RCC 7860 (cell line): ENCODE results near the gene CDCA7.
"Not testable (repeated sequence)": the region's sequence is repeated elsewhere in the genome, so short reads cannot be mapped to it uniquely, and the experiment has no call there.

Source experiments
- DNase-seq: peaks from one replicate; pipeline ENCODE4 v3.0.0-alpha.2; 2015; ENCODE audit warnings: low spot score
- FAIRE-seq: peaks from 2 replicates; lab custom pipeline; 2012; peaks lifted over from hg19 to GRCh38; lab: Jason Lieb, UNC

The CDCA7 gene

DNA sequence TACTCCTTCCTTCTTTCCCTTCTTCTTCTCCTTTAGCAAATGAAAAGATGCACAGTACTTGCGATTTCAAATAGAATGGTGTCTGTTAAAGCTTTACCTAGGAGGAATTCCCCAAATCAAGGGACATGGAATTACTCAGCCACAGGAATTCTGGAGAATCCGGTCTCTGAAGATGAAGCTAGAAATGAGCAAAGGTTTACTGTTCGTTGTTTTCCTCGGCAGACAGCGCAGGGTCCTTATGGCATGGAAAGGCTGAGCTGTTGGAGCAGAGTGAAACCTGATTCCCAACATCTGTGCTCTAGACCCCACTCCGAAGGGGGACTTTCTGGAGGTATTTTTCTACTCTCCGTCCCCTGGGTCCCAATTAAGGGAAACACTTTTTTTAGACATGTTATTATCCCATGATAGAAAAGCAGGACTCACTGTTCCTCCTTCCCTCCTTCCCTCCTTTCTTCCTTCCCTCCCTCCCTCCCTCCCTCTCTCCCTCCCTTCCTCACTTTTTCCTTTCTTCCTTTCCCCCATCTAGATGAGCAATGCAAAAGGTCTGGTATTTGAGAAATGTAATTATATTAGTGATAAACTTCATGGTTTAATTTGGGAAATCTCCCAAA, 47.1 kb downstream of the CDCA7 start:
- FAIRE-seq (peak; percentile 80), DNase-seq (peak; percentile 66)

DNA sequence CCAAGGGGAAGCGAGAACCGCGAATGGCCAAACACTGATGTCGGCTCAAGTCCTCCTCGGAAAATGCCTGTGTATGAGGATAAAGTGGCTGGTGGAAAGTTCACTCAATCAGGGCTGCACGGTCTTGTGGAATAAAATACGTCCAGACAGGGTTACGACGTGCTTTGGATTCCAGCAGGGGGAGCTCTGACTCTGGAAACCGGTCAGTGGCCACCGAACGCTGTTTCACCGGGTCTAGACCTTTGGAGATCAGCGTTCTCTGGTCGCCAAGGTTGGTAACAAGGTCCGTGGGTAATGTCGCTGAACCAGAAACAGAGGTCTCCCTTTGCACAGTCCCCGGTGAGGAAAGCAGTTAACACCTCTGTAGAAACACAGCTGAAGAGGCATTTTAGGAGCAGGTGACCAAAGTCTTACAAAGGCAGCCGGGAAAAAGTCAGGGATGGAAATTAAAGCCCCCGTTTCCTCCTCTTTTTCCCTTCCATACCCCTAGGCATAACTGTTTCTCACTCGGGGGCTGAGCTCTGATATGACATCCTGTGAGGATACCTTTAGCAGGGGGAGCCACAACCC, 47.8 kb downstream of the CDCA7 start:
- FAIRE-seq (peak; percentile 80), DNase-seq (peak; percentile 77)

DNA sequence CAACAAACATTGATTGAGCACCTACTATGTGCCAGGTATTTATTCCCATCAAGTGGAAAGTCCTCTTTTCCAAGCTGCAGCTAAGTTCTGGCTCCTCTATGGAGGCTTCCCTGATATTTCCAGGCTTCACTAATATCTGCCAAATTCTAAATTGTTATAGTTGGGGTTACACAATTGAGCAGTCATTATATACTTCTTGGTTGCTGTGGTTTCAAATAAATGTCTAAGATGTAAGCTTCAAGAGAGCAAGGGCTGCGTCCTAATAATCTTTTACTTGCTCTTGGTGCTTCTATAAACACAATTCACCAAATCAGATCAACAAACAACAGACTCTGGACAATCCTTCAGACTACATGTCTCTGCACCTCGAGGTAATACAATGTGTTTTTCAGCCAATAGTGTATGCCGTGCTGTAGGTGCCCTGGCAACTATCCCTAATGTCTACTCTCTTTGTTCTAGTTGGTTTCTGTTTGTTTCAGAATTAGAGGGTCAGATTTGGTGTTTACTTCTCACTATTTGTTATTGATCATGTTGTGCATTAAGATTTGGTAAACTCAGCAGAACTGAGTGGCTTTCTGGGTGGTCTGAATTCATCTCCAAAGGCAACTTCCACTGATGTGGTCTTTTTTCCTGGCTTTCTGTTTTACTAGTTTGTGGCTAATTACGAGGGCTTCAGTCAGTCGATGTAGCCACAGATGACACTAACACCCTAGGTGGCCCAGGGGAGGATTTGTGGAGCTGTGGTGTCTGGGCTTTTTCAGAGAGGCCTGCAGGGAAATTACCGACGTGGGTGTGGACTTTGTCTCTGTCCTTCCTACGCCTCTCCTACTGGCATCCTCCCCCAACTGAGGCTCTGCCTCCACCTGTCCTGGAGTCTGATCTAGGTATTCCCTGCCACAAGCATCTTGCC, 50.4 kb downstream of the CDCA7 start:
- no peak for DNase-seq
- no peak for FAIRE-seq

DNA sequence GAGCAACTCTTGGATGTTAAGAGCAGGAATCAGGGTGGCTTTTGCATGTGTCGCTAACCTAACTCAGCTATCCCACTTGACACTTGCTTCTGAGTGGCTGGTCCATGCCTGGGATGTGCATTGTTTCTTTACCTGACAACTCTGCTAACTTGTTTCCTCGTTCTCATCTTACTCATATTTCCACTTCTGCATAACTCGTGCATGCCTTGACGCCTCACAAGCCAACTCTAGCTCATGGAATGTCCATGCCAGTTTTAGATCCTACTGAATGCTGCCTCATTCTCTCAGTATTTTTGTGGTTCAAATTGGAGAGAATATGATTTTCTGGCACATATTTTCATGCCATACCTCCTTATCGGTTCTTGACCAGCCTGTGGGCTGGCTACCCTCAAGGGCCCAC, 52.5 kb downstream of the CDCA7 start:
- FAIRE-seq (no peak), DNase-seq (no peak)

DNA sequence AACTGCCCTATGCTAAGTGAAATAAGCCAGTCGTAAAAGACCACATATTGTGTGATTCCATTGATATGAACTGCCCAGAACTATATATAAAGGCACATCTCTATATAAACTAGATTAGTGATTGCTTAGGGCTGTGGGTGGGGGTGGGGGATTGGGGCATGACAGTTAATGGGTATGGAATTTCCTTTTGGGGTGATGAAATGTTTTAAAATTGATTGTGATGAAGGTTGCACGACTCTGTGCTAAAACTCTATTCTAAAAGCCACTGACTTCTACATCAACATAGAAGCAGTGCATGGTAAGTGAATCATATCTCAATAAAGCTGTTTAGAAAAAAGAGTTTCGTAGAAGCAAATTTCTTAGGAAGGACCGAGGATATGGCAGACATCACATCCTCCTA, 53.0 kb downstream of the CDCA7 start:
- FAIRE-seq: no peak

DNA sequence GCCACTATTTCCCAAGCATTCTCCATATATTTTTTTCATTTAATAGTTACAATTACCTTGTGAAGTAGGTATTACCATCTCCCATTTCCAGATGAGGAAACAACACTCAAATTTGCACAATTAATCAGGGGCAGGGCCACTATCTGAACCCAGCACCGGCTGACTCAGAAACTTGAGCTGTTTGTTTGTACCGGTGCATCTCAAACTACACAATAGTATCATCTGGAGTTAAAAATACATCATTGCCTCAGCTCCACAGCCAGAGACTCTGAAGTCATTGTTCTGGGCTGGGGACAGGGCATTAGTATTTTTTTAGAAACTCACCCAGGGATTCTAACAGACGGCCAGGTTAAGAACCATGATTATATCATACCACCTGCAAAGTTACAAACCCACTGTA, 55.9 kb downstream of the CDCA7 start:
- FAIRE-seq (no peak), DNase-seq (no peak)

More for the DNA sequence above, 53.0 kb downstream of the CDCA7 start:
- DNase-seq: no peak

DNA sequence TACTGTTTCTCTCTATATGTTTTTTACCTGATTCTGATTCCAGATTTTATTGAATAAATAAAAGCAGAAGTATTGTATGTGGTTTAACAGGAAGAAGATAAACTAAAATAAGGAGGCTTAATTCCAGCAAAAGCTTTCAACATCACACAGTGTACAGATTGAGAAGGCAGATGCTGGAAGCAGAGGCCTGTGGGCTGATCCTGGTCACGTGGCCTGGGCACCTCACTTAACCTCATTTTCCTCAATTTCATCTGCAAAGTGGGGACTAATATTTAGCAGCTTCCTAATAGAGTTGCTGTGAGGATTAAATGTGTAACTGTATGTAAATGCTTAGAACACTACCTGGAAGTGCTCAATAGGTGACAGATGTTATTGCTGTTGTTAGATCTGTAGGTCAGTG, 58.0 kb downstream of the CDCA7 start:
- FAIRE-seq (no peak), DNase-seq (no peak)

DNA sequence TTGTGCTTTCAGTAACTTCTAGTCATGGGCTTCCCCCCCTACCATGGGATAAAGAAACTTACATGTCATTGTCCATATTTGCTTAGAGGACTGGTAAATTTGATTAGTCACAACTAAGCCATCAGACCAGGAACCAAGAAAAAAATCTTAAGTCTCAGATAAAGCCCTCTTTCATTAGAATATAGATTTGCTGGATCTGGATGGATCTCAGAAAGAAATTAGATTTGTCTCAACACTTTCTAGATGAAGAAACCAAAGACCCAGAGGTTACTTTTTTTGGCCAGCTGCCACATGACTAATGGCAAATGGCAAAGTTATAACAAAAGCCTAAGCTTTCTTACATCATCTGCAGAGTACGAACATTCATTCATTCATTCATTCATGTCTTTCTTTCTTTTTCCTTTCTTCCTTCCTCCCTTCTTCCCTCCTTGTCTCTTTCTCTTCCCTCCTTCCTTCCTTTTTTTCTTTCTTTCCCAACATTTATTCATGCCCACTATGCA, 60.2 kb downstream of the CDCA7 start:
- FAIRE-seq (peak; percentile 62), DNase-seq (peak; percentile 42)

DNA sequence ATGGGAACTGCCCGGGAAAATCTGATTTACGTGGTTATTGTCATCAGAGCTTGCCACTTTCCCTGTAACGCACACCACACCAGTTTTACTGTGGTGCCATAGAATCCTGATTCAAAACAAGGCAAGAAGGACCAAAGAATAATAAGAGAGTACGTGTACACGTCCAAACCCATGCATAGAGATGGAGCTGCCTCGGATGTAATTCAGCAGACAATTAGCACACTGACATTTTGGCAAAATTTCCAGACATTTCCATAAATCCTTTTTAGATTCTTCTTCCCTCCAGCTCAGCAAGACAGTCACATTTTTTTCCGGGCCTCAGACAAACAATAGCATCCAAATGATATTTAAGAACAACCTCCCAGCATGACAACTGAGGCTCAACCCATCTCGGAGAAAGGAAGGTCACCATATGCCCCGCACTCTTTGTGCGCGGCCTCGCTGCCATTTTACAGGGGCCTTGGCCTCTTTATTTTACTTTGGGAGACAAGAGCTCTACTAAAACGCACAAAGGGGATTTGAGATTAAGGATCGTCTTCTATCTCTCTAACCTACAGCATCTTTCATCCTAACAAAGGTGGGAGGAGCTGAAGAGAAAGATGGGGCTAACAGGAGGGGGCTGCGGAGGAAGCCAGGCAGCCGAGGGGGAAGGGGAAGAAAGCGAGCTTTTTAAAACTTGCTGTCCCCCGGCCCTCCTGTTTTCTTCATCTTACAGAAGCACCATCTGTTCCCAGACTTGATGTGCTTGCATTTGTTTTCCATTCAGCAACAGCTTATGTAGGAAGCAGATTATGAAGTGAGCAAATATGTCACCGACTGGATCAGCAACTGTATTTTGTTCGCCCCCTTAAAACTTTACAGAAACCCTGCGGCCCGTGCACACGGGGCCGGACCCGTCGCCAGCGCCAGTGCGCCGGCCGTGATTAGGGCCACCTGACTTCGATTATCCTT, 61.0 kb downstream of the CDCA7 start:
- DNase-seq (no peak), FAIRE-seq (no peak)

DNA sequence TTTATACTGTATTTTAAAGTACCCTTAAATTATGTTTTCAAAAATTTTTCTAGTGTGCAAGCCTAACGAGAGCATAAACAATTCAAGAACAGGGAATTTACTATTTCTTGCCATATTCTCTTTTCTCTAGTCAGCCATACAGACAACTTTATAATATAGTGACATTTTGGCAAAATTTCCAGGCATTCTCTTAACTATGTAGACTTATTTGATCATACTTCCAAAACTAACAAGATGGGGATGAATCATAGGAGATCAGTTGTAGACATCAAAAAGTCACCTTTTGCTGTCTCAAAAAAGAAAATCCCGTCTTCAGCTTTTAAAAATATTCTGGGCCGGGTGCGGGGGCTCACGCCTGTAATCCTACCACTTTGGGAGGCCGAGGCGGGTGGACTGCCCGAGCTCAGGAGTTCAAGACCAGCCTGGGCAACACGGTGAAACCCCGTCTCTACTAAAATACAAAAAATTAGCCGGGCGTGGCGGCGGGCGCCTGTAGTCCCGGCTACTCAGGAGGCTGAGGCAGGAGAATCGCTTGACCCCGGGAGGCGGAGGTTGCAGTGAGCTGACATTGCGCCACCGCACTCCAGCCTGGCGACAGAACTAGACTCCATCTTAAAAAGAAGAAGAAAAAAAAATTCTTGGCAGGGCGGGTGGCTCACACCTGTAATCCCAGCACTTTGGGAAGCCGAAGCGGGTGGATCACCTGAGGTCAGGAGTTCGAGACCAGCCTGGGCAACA, 61.9 kb downstream of the CDCA7 start:
- FAIRE-seq, DNase-seq: not testable (repeated sequence)

DNA sequence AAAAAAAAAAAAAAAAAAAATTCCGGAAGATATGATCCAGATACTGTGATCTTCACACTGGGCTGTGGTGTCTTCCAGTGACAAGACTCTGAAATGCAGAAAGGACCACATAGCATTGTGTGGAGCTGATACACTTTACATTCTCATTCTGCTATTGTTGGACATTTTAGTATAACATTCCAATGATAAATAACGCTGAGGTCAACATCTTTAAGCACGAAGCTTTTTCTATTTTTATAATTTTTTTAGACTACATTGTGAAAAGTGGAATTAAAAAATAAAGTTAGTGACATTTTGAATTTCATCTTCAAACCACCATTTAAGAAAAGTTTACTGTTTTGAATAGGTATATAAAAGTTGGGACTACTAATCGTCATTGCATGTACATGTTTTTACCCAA, 62.7 kb downstream of the CDCA7 start:
- DNase-seq (no peak), FAIRE-seq (no peak)

DNA sequence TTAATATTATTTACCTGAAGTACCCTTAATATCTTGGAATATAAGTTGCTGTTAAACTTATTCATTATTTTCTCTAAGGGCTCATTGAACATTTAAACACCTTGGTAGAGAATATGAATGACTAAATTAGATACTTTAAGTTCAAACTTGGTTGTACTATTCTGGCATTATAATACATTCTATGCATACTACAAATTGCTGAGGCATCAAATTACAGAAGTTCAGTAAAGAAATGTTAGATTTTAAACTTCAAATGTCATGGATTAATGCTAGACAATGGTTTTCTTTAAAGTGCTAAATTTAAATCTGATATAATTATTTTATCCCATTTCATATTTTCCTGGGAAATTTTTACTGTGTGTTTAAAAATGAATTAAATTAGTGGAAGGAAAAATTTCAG, 63.1 kb downstream of the CDCA7 start:
- DNase-seq: no peak
- peak; percentile 26 for FAIRE-seq
